ENCODE measurements around the gene COL25A1. TPM values are rescaled to one million over a fixed set of nuclear protein-coding genes. Genes with fewer than 3 reads are reported as not detected.

COL25A1 gene
- total and polyA plus RNA-seq, 2 experiments from 2014 or later: 0.28 to 1.9 TPM

DNA sequence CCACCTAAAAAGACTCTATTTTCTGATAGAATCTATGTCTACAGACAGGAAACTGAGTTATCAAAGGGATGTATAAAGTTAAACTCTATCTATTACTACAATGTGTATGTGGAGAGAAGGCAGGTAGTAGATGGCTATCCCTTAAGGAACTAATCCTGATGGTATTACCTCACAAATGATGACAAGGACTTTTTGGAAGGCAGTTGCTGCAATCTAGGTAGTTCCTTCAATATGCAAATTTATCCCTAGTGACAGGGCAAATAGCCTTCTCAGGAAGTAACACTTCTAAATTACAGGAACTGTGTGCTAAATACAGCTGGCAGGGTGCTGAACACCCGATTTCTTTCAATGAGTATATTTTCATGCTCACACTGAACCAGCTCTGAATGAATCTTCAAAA, 177.4 kb downstream of the COL25A1 start:
- Histone ChIP-seq H3K4me3 (no peak overlapping the region), H3K9me3 (ENCODE audit: low read depth) (no peaks in the 10 kb centered on the region), H3K4me2 (no peak overlapping the region), H3K27ac (no peak overlapping the region), H3K36me3 (replicated peaks; ENCODE audit: insufficient read depth, low read depth) (no peaks in the 10 kb centered on the region), H3K9me2 (replicated peaks; ENCODE audit: insufficient read depth) (no peaks in the 10 kb centered on the region), H3K27me3 (no peaks in the 10 kb centered on the region), H4K20me1 (ENCODE audit: insufficient read depth, poor library complexity, severe bottlenecking) (no peaks in the 10 kb centered on the region), H3K4me1 (ENCODE audit: insufficient read depth) (peaks cover 4% of the 10 kb centered on the region), H3K79me2 (no peaks in the 10 kb centered on the region), H2AFZ (no peak overlapping the region)
- 52% methylated on average over 1 of the region's 1 CpG for WGBS (ENCODE audit: low lambda C conversion rate, missing lambda C conversion rate)
- TF ChIP-seq EZH2phosphoT487 (IDR thresholded peaks at IDR 0.05; ENCODE audit: low read depth, severe bottlenecking, unreplicated experiment): no peak
- TF ChIP-seq EZH2 (IDR thresholded peaks at IDR 0.05; ENCODE audit: borderline replicate concordance): no peak
- TF ChIP-seq, protein P1, sequence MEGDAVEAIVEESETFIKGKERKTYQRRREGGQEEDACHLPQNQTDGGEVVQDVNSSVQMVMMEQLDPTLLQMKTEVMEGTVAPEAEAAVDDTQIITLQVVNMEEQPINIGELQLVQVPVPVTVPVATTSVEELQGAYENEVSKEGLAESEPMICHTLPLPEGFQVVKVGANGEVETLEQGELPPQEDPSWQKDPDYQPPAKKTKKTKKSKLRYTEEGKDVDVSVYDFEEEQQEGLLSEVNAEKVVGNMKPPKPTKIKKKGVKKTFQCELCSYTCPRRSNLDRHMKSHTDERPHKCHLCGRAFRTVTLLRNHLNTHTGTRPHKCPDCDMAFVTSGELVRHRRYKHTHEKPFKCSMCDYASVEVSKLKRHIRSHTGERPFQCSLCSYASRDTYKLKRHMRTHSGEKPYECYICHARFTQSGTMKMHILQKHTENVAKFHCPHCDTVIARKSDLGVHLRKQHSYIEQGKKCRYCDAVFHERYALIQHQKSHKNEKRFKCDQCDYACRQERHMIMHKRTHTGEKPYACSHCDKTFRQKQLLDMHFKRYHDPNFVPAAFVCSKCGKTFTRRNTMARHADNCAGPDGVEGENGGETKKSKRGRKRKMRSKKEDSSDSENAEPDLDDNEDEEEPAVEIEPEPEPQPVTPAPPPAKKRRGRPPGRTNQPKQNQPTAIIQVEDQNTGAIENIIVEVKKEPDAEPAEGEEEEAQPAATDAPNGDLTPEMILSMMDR (IDR thresholded peaks at IDR 0.05; ENCODE audit: poor library complexity): no peak
- DNase-seq (ENCODE audit: low spot score): no peak

DNA sequence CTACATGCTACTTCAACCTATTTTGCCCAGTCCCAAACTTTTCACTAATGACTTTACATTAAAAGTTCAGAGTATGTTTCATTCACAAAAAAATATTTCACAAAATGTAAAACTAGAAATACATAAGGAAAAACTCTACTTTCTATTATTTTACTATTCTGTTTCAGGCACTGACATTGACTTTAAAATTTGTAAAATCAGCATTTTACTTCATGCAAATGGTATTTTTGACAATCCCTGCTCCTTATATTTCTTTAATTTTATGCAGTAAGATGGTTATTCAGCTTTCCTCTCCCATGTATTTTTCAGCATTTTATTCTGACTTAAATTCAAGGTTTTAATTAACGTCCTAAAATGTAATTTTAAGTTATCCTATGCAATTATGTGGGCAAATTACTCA, 178.5 kb downstream of the COL25A1 start:
- Histone ChIP-seq H3K27me3 (no peaks in the 10 kb centered on the region), H3K9me2 (replicated peaks; ENCODE audit: insufficient read depth) (no peaks in the 10 kb centered on the region), H2AFZ (no peak overlapping the region), H3K4me2 (no peak overlapping the region), H3K36me3 (replicated peaks; ENCODE audit: insufficient read depth, low read depth) (no peaks in the 10 kb centered on the region), H3K4me1 (ENCODE audit: insufficient read depth) (peaks cover 4% of the 10 kb centered on the region), H3K4me3 (no peak overlapping the region), H3K9me3 (ENCODE audit: low read depth) (no peaks in the 10 kb centered on the region), H3K27ac (no peak overlapping the region), H4K20me1 (ENCODE audit: insufficient read depth, poor library complexity, severe bottlenecking) (no peaks in the 10 kb centered on the region), H3K79me2 (no peaks in the 10 kb centered on the region)
- TF ChIP-seq EZH2 (IDR thresholded peaks at IDR 0.05; ENCODE audit: borderline replicate concordance) (no peak), EZH2phosphoT487 (IDR thresholded peaks at IDR 0.05; ENCODE audit: low read depth, severe bottlenecking, unreplicated experiment) (no peak)
- TF ChIP-seq, protein P1 (IDR thresholded peaks at IDR 0.05; ENCODE audit: poor library complexity): no peak
- DNase-seq (ENCODE audit: low spot score): no peak
- WGBS (ENCODE audit: low lambda C conversion rate, missing lambda C conversion rate): 90% methylated on average over 1 of the region's 1 CpG

DNA sequence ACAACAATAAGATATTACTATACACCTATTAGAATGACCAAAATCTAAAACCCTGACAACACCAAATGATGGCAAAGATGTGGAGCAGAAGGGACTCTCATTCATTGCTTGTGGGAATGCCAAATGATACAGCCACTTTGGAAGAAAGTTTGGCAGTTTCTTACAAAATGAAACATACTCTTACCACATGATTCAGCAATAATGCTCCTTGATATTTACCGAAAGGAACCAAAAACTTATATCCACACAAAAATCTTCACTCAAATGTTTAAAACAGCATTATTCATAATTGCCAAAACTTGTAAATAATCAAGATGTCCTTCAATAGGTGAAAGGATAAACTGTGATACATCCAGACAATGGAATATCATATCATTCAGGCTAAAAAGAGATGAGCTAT, 180.9 kb downstream of the COL25A1 start:
- Histone ChIP-seq H3K27ac (no peak overlapping the region), H3K9me2 (replicated peaks; ENCODE audit: insufficient read depth) (no peaks in the 10 kb centered on the region), H2AFZ (no peak overlapping the region), H3K36me3 (replicated peaks; ENCODE audit: insufficient read depth, low read depth) (no peaks in the 10 kb centered on the region), H4K20me1 (ENCODE audit: insufficient read depth, poor library complexity, severe bottlenecking) (no peaks in the 10 kb centered on the region), H3K9me3 (ENCODE audit: low read depth) (no peaks in the 10 kb centered on the region), H3K79me2 (no peaks in the 10 kb centered on the region), H3K27me3 (no peaks in the 10 kb centered on the region), H3K4me1 (ENCODE audit: insufficient read depth) (no peaks in the 10 kb centered on the region), H3K4me2 (no peak overlapping the region), H3K4me3 (no peak overlapping the region)
- TF ChIP-seq, protein P1 (IDR thresholded peaks at IDR 0.05; ENCODE audit: poor library complexity): no peak
- no peak for TF ChIP-seq EZH2 (IDR thresholded peaks at IDR 0.05; ENCODE audit: borderline replicate concordance)
- no peak for TF ChIP-seq EZH2phosphoT487 (IDR thresholded peaks at IDR 0.05; ENCODE audit: low read depth, severe bottlenecking, unreplicated experiment)
- WGBS (ENCODE audit: low lambda C conversion rate, missing lambda C conversion rate): 96% methylated on average over 1 of the region's 1 CpG
- DNase-seq (ENCODE audit: low spot score): no peak

DNA sequence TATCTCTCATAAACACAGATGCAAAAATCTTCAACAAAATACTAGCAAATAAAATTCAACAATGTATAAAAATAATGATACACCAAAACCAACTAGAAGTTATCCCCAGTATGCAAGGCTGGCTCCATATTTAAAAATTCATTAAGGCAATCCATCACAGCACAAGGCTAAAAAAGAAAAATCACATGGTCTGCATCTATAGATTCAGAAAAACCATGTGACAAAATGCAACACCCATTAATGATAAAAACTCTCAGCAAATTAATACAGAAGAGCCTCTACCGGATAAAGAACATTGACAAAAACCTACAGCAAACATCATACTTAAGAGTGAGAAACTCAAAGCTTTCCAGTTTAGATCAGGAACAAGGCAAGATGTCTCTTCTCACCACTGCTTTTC, 182.6 kb downstream of the COL25A1 start:
- WGBS (ENCODE audit: low lambda C conversion rate, missing lambda C conversion rate): 91% methylated on average over 1 of the region's 1 CpG
- no peaks in the 10 kb centered on the region for H4K20me1 ChIP-seq (ENCODE audit: insufficient read depth, poor library complexity, severe bottlenecking)

More for the DNA sequence above, 182.6 kb downstream of the COL25A1 start:
- H3K4me2 ChIP-seq: no peak overlapping the region
- H3K9me3 ChIP-seq (ENCODE audit: low read depth): no peaks in the 10 kb centered on the region
- TF ChIP-seq EZH2 (IDR thresholded peaks at IDR 0.05; ENCODE audit: borderline replicate concordance): no peak
- TF ChIP-seq, protein P1 (IDR thresholded peaks at IDR 0.05; ENCODE audit: poor library complexity): no peak
- H3K27ac ChIP-seq: no peak overlapping the region
- no peak overlapping the region for H3K4me3 ChIP-seq
- no peaks in the 10 kb centered on the region for H3K36me3 ChIP-seq (replicated peaks; ENCODE audit: insufficient read depth, low read depth)
- H3K27me3 ChIP-seq: no peaks in the 10 kb centered on the region
- H3K79me2 ChIP-seq: no peaks in the 10 kb centered on the region
- no peak for DNase-seq (ENCODE audit: low spot score)
- H2AFZ ChIP-seq: no peak overlapping the region
- no peaks in the 10 kb centered on the region for H3K9me2 ChIP-seq (replicated peaks; ENCODE audit: insufficient read depth)
- H3K4me1 ChIP-seq (ENCODE audit: insufficient read depth): no peaks in the 10 kb centered on the region

Data from hepatocyte (in vitro differentiated cells).